ENCODE data around the gene SRD5A3.

SRD5A3 gene

GRCh38 chr4:55411621-55412020 is 65.6 kb downstream of the SRD5A3 start:
- FAIRE-seq (peak; percentile 62), DNase-seq (ENCODE audit: insufficient read length, low spot score) (no peak)
- no peak for TF ChIP-seq SPI1 (IDR thresholded peaks at IDR 0.05; ENCODE audit: low read depth, low read length)
- no peak for TF ChIP-seq POU2F2 (IDR thresholded peaks at IDR 0.05; ENCODE audit: low read depth, low read length)
- TF ChIP-seq TAF1 (IDR thresholded peaks at IDR 0.05; ENCODE audit: low read depth, low read length): no peak
- no peak for TF ChIP-seq POLR2A (IDR thresholded peaks at IDR 0.05; ENCODE audit: low read depth, low read length)
- TF ChIP-seq POLR2AphosphoS5 (IDR thresholded peaks at IDR 0.05; ENCODE audit: low read depth, low read length): no peak
- TF ChIP-seq PAX5 (IDR thresholded peaks at IDR 0.05; ENCODE audit: insufficient read depth, low read length, severe bottlenecking): no peak

- TF ChIP-seq POLR2A (IDR thresholded peaks at IDR 0.05; ENCODE audit: low read depth, low read length): no peak
- no peak for FAIRE-seq
- DNase-seq (ENCODE audit: insufficient read length, low spot score): no peak
These were observed 70.1 kb downstream of the SRD5A3 start for GRCh38 chr4:55416176-55416575.

All from GM12891 (cell line).